ENCODE data around the gene ZNF219.

DNA sequence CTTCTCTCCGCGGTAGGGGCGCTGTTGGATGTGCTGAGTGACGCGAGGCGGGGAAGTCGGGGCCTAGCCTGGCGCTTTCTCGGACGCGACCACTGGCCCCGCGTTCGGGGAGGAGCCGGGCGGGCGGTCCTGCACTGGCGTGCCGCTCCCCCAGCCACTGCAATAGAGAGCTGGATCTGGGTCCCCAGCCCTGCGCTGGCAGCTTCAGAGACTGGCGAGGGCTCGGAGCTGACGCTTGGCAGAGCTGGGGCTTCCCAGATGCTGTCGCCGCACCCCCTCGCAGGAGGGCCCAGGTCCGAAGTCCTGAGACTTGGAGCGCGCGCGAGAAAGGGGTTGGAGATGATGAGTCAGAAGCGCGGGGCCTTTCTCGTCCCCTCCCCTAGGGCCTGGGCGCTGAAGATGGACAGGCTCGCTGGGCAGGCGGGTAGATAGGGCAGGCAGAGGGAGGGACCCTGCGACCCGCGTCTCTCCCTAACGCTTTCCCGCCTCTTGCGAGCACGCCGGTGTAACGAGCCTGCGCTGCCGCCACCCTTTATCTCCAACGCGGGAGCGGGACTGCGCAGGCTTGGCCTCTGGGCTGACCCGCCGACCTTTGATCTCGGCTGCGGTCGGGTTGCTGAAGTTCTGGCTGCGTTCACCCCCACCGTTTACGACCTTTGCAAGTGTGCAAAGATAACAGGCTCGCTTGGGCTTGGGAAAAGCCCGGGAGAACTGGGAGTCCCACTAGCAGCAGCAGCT, 5.4 kb upstream of the ZNF219 start:
- TF ChIP-seq CTCF (IDR thresholded peaks at IDR 0.05; ENCODE audit: borderline replicate concordance, extremely low read depth, low read length, poor library complexity, severe bottlenecking) (peak; percentile 86), EZH2 (IDR thresholded peaks at IDR 0.05; ENCODE audit: borderline replicate concordance, low read depth, low read length, severe bottlenecking) (no peak)
